HG02884 (cell line): ENCODE results near the gene SLC25A13.
"Not testable (repeated sequence)": the region's sequence is repeated elsewhere in the genome, so short reads cannot be mapped to it uniquely, and the experiment has no call there.

Source experiments
- ATAC-seq: cut with Tn5 transposase; IDR thresholded peaks from one replicate; pipeline ENCODE4 v1.9.1; 2021; ENCODE audit warnings: mild to moderate bottlenecking, moderate library complexity; ENCODE audit not compliant: unreplicated experiment

Gene SLC25A13

GRCh38 chr7:96178581-96178980, 143.3 kb downstream of the SLC25A13 start:
- no peak for ATAC-seq

GRCh38 chr7:96177353-96177752, 144.5 kb downstream of the SLC25A13 start:
- no peak for ATAC-seq

GRCh38 chr7:96174812-96175211, 147.1 kb downstream of the SLC25A13 start:
- no peak for ATAC-seq

GRCh38 chr7:96173781-96174180, 148.1 kb downstream of the SLC25A13 start:
- no peak for ATAC-seq

- no peak for ATAC-seq
These were observed 152.5 kb downstream of the SLC25A13 start for GRCh38 chr7:96169439-96169838.

- ATAC-seq: no peak
These were observed 154.5 kb downstream of the SLC25A13 start for GRCh38 chr7:96167424-96167823.

GRCh38 chr7:96161897-96162296, 160.0 kb downstream of the SLC25A13 start:
- ATAC-seq: no peak

- ATAC-seq: no peak
These were observed 164.0 kb downstream of the SLC25A13 start for GRCh38 chr7:96157856-96158255.

- not testable (repeated sequence) for ATAC-seq
These were observed 167.4 kb downstream of the SLC25A13 start for GRCh38 chr7:96154506-96154905.

- no peak for ATAC-seq
These were observed 169.2 kb downstream of the SLC25A13 start for GRCh38 chr7:96152706-96153105.

- ATAC-seq: no peak
These were observed 170.0 kb downstream of the SLC25A13 start for GRCh38 chr7:96151889-96152288.

- ATAC-seq: no peak
These were observed 177.7 kb downstream of the SLC25A13 start for GRCh38 chr7:96144260-96144526.

GRCh38 chr7:96143495-96144259, 178.2 kb downstream of the SLC25A13 start:
- no peak for ATAC-seq

- ATAC-seq: no peak
These were observed 185.2 kb downstream of the SLC25A13 start for GRCh38 chr7:96136600-96137239.

- ATAC-seq: no peak
These were observed 186.7 kb downstream of the SLC25A13 start for GRCh38 chr7:96135241-96135640.

- ATAC-seq: no peak
These were observed 190.4 kb downstream of the SLC25A13 start for GRCh38 chr7:96131525-96131924.

GRCh38 chr7:96127746-96128145, 194.2 kb downstream of the SLC25A13 start:
- ATAC-seq: no peak

- ATAC-seq: no peak
These were observed 195.5 kb downstream of the SLC25A13 start for GRCh38 chr7:96126382-96126781.

GRCh38 chr7:96122746-96123145, 199.2 kb downstream of the SLC25A13 start:
- ATAC-seq: no peak

GRCh38 chr7:96121752-96122151, 200.1 kb downstream of the SLC25A13 start:
- ATAC-seq: no peak

- ATAC-seq: no peak
These were observed 201.3 kb downstream of the SLC25A13 start for GRCh38 chr7:96120445-96121225.

GRCh38 chr7:96118449-96119001, 203.4 kb downstream of the SLC25A13 start:
- ATAC-seq: no peak
